HG02610 (cell line): ENCODE data around the gene HMGXB4.

Experiments
- ATAC-seq: cut with Tn5 transposase; IDR thresholded peaks from one replicate; pipeline ENCODE4 v1.9.1; 2021; ENCODE audit warnings: mild to moderate bottlenecking, moderate library complexity; ENCODE audit not compliant: unreplicated experiment

The HMGXB4 gene

GRCh38 chr22:35324762-35325161 is 67.5 kb downstream of the HMGXB4 start:
- no peak for ATAC-seq

GRCh38 chr22:35325209-35325608 is 67.9 kb downstream of the HMGXB4 start:
- ATAC-seq, result no peak

GRCh38 chr22:35326854-35327562 is 69.7 kb downstream of the HMGXB4 start:
- ATAC-seq, result no peak

- ATAC-seq, result no peak
Observed at GRCh38 chr22:35327690-35328471, 70.6 kb downstream of the HMGXB4 start.

GRCh38 chr22:35328472-35328885 is 71.2 kb downstream of the HMGXB4 start:
- ATAC-seq, result no peak

GRCh38 chr22:35329114-35329847 is 72.0 kb downstream of the HMGXB4 start:
- no peak for ATAC-seq

GRCh38 chr22:35330258-35330861 is 73.1 kb downstream of the HMGXB4 start:
- no peak for ATAC-seq

- ATAC-seq, result no peak
Observed at GRCh38 chr22:35332278-35332677, 75.0 kb downstream of the HMGXB4 start.

- ATAC-seq, result no peak
Observed at GRCh38 chr22:35333220-35333619, 75.9 kb downstream of the HMGXB4 start.

GRCh38 chr22:35334004-35334403 is 76.7 kb downstream of the HMGXB4 start:
- no peak for ATAC-seq

- ATAC-seq, result no peak
Observed at GRCh38 chr22:35335468-35335867, 78.2 kb downstream of the HMGXB4 start.

GRCh38 chr22:35335936-35336781 is 78.9 kb downstream of the HMGXB4 start:
- no peak for ATAC-seq

- no peak for ATAC-seq
Observed at GRCh38 chr22:35337932-35338331, 80.6 kb downstream of the HMGXB4 start.

GRCh38 chr22:35341090-35341874 is 84.0 kb downstream of the HMGXB4 start:
- no peak for ATAC-seq

GRCh38 chr22:35342390-35342789 is 85.1 kb downstream of the HMGXB4 start:
- ATAC-seq, result no peak

GRCh38 chr22:35343664-35344550 is 86.6 kb downstream of the HMGXB4 start:
- no peak for ATAC-seq

GRCh38 chr22:35344956-35345690 is 87.8 kb downstream of the HMGXB4 start:
- ATAC-seq, result no peak
